OCI-LY7 (cell line): Measurements from ENCODE around the gene HRK.

Experiments
- CTCF ChIP-seq: fragments of 200-600 bp; sonication (generic); conservative IDR thresholded peaks from 2 replicates; pipeline ENCODE4 v1.5.1; 2014; ENCODE audit warnings: mild to moderate bottlenecking, antibody characterized with exemption, low read length, moderate library complexity, mixed read lengths
- EZH2phosphoT487 ChIP-seq: fragments of 200-600 bp; sonication (generic); IDR thresholded peaks from 2 replicates; pipeline ENCODE4 v1.6.1; 2018; ENCODE audit warnings: low read depth, borderline replicate concordance, mild to moderate bottlenecking, mixed run types, antibody characterized with exemption, low read length, moderate library complexity, mixed read lengths

- no peak for TF ChIP-seq CTCF
- no peak for TF ChIP-seq EZH2phosphoT487
These were observed 10.9 kb downstream of the HRK start for GRCh38 chr12:116870306-116870705.
